Activated naive CD8-positive, alpha-beta T cell (primary cell): Measurements from ENCODE around the gene ZNF358.

ENCODE experiments used
- H3K27ac Mint-ChIP-seq: one replicate; pipeline ENCODE4 v1.8.0; 2021; ENCODE audit warnings: mixed read lengths
- H3K27me3 Mint-ChIP-seq: one replicate; pipeline ENCODE4 v1.8.0; 2021; ENCODE audit warnings: mixed read lengths
- H3K36me3 Mint-ChIP-seq: one replicate; pipeline ENCODE4 v1.8.0; 2021; ENCODE audit warnings: mixed read lengths
- H3K4me1 Mint-ChIP-seq: one replicate; pipeline ENCODE4 v1.8.0; 2021; ENCODE audit warnings: low read depth, mixed read lengths
- H3K4me3 Mint-ChIP-seq: one replicate; pipeline ENCODE4 v1.8.0; 2021; ENCODE audit warnings: mild to moderate bottlenecking, mixed read lengths
- H3K9me3 Mint-ChIP-seq: one replicate; pipeline ENCODE4 v1.8.0; 2021; ENCODE audit warnings: low read depth, mixed read lengths

Gene ZNF358

DNA sequence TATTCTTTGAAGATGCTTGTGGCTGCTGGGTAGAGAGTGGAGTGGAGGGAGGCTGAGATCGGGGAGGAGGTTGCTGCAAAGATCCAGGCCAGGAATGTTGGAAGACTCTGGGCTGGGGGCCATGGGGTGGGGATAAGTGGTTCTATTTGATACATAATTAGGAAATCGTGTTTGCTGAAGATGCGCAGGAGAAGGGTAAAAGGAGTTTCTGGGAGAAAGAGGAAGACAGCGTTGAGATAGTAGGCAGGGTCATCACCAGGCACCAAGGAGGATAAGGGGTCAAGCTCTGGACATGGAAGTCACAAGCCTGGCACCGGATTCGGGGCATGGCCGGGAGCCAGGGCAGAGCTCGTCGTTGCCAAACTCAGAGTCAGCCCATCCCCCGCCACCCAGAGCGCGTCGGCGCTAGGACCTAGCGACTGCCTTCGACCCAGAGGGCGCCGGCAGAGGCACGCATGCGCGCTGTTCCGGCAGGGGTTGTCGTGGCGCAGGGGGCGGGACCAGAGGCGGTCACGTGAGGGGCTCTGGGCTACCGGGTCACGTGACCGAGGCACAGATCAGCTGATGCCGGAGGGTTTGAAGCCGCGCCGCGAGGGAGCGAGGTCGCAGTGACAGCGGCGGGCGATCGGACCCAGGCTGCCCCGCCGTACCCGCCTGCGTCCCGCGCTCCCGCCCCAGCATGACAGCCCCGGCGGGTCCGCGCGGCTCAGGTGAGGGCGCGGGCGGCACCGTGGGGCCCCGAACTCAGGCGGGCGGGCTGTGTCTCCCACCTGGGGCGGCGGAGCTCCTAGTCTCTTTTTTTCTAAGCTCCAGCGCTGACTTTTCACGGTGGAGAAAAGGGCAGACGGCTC lies 6.4 kb downstream of the ZNF358 start, which contains the start of gene MCOLN1:
MCOLN1 (plus strand) TSS at position 553 of the 851 bp plus-strand sequence; CDS start at position 680, 127 bp downstream.
- H3K9me3 Mint-ChIP-seq: no peaks in the 10 kb centered on the region
- no peaks in the 10 kb centered on the region for H3K36me3 Mint-ChIP-seq
- H3K4me3 Mint-ChIP-seq: peak within 1 kb of the TSS; percentile 78
- H3K27ac Mint-ChIP-seq: peak within 1 kb of the TSS; percentile 28
- peaks cover 14% of the 10 kb centered on the region for H3K4me1 Mint-ChIP-seq
- H3K27me3 Mint-ChIP-seq: no peaks in the 10 kb centered on the region

DNA sequence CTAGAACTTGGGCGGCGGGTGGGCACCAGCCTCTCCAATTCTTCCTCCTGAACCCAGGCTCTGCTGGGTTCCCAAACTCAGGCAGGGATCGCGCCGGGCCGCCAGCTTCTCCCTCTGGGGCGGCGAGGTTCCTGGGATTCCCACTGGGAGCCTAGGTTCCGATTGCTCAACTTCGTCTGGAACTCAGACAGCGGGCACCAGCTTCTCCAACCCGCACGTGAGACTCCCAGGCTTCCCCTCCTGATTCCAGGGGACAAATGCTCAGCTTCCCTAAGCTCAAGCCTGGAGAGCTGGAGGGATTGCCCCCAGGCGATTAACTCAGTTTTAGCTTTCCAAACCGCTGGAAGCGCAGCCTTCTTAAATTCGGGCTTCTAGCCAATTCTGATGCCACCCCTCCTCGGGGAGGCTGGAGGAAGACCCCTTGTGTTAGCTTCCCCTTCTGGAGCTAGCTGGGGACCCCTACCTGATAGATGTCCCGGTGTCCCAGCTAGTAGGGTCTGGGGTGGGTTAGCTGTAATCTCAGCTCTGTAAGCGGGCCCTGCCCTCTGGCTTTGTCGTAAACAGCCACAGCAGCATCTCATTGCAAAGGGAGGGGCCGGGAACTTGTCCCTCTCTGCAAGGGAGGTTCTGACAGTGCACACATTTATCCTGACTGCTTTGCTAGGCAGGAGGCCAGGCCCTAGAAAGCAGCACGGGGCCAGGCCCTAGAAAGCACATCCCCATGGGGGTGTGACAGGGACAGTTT lies 7.2 kb downstream of the ZNF358 start:
- H3K27ac Mint-ChIP-seq: no peak overlapping the region
- H3K9me3 Mint-ChIP-seq: no peaks in the 10 kb centered on the region
- no peaks in the 10 kb centered on the region for H3K36me3 Mint-ChIP-seq
- peak overlapping the region; percentile 70 for H3K4me3 Mint-ChIP-seq
- no peaks in the 10 kb centered on the region for H3K27me3 Mint-ChIP-seq
- H3K4me1 Mint-ChIP-seq: peaks cover 12% of the 10 kb centered on the region

DNA sequence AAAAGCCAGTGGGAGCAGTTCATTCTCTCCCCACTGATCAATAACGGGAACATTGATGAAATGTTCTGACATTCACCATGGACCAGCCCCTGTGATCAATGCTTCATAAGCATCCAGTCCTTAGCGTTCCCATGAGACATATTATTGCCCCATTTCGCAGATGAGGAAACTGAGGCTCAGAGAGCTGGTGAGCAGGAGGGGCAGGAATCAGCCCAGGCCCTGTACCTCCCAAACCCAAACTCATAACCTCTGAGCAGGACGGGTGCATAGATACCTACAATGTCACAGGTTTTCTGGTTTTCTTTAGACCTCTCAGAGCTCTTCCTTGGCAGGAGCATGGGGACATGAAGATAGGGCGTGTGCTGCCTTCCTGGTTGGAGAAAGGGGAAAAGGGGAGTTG lies 8.6 kb downstream of the ZNF358 start:
- Mint-ChIP-seq H3K27me3 (no peaks in the 10 kb centered on the region), H3K27ac (no peak overlapping the region), H3K4me1 (peaks cover 10% of the 10 kb centered on the region), H3K36me3 (no peaks in the 10 kb centered on the region), H3K4me3 (no peak overlapping the region), H3K9me3 (no peaks in the 10 kb centered on the region)

DNA sequence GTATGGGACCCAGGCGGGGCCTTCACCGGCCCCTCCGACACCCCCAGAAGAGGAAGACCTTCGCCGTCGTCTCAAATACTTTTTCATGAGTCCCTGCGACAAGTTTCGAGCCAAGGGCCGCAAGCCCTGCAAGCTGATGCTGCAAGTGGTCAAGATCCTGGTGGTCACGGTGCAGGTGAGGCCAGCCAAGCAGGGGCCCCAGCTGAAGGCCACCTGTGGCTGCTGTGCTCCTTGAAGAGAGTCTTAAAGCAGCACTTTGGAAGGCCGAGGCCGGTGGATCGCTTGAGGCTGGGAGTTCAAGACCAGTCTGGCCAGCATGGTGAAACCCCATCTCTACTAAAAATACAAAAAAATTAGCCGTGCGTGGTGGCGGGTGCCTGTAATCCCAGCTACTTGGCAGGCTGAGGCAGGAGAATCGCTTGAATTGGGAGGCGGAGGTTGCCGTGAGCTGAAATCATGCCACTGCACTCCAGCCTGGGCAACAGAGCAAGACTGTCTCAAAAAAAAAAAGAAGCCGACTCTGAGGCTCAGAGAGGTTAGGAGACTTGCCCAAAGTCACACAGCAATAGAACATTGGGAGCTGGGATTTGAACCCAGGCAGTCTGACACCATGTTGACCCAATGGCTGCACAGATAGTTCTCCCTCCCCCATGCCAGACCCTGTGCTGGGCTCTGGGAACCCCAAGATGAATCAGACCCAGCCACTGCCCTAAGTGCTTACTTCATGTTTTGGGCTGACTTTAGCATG lies 9.3 kb downstream of the ZNF358 start:
- H3K4me1 Mint-ChIP-seq: peaks cover 10% of the 10 kb centered on the region

DNA sequence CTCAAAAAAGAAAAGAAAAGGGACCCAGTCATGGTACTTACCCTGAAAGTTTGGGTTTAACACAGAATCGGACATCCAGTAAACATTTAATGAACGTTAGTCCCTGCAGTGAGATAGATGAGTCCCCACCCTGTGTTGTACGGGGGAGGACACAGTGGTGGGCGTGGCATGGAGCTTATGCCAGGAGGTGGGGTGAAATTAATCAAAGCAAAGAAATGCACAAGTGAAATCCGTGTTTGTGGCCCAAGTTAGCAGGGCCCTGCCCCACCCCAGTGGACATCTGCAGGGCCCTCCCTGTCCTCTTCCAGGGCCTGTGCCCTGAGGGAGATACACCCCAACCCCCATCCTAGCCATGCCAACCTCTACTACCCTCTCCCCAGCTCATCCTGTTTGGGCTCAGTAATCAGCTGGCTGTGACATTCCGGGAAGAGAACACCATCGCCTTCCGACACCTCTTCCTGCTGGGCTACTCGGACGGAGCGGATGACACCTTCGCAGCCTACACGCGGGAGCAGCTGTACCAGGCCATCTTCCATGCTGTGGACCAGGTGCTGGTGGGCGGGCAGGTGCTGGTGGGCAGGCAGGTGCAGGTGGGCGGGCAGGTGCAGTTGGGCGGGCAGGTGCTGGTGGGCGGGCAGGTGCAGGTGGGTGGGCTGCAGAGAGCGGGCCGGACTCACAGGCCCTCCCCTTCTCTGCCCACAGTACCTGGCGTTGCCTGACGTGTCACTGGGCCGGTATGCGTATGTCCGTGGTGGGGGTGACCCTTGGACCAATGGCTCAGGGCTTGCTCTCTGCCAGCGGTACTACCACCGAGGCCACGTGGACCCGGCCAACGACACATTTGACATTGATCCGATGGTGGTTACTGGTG lies 10.4 kb downstream of the ZNF358 start:
- no peak overlapping the region for H3K27ac Mint-ChIP-seq
- no peaks in the 10 kb centered on the region for H3K9me3 Mint-ChIP-seq
- H3K36me3 Mint-ChIP-seq: peaks cover 2% of the 10 kb centered on the region
- no peak overlapping the region for H3K4me3 Mint-ChIP-seq
- peaks cover 10% of the 10 kb centered on the region for H3K4me1 Mint-ChIP-seq
- no peaks in the 10 kb centered on the region for H3K27me3 Mint-ChIP-seq

More for the DNA sequence above, 9.3 kb downstream of the ZNF358 start:
- Mint-ChIP-seq H3K36me3 (no peaks in the 10 kb centered on the region), H3K4me3 (no peak overlapping the region), H3K27ac (no peak overlapping the region), H3K9me3 (no peaks in the 10 kb centered on the region), H3K27me3 (no peaks in the 10 kb centered on the region)

DNA sequence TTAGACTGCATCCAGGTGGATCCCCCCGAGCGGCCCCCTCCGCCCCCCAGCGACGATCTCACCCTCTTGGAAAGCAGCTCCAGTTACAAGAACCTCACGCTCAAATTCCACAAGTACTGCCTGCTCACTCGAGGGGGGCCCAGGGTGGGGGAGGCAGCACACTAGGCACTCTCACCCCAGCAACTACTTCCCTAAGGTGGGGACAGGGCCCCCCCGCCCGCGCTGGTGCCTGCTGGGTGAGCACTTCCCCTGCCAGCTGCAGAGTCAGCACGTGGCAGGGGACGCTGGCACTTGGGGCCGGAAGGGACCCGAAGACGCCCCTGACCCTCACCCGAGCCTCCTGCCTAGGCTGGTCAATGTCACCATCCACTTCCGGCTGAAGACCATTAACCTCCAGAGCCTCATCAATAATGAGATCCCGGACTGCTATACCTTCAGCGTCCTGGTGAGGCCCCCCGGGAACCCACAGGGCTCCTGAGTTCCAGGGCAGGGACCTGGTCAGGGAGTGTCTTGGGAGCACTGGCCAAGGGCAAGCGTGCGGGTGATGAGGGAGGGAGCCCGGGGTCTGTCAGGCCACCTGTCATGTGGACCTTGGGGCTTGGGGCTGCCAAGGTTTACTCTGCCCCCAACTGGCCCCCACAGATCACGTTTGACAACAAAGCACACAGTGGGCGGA lies 11.8 kb downstream of the ZNF358 start:
- Mint-ChIP-seq H3K36me3 (peaks cover 2% of the 10 kb centered on the region), H3K27me3 (no peaks in the 10 kb centered on the region), H3K9me3 (no peaks in the 10 kb centered on the region), H3K4me1 (peaks cover 6% of the 10 kb centered on the region), H3K27ac (no peak overlapping the region), H3K4me3 (no peak overlapping the region)

DNA sequence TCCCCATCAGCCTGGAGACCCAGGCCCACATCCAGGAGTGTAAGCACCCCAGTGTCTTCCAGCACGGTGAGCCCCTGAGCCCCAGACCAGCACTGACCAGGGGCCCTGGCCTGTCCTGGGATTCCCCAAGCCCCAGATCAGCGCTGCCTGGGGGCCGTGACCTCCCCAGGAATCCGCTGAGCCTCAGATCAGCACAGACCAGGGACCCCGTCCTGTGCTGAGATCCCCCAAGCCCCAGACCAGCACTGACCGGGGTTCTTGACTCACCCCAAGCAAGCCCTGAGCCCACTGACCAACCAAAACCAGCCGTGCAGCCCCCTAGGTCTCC lies 12.3 kb downstream of the ZNF358 start:
- Mint-ChIP-seq H3K27me3 (no peaks in the 10 kb centered on the region), H3K27ac (no peak overlapping the region), H3K4me3 (no peak overlapping the region), H3K36me3 (peaks cover 2% of the 10 kb centered on the region), H3K4me1 (peaks cover 6% of the 10 kb centered on the region), H3K9me3 (no peaks in the 10 kb centered on the region)

DNA sequence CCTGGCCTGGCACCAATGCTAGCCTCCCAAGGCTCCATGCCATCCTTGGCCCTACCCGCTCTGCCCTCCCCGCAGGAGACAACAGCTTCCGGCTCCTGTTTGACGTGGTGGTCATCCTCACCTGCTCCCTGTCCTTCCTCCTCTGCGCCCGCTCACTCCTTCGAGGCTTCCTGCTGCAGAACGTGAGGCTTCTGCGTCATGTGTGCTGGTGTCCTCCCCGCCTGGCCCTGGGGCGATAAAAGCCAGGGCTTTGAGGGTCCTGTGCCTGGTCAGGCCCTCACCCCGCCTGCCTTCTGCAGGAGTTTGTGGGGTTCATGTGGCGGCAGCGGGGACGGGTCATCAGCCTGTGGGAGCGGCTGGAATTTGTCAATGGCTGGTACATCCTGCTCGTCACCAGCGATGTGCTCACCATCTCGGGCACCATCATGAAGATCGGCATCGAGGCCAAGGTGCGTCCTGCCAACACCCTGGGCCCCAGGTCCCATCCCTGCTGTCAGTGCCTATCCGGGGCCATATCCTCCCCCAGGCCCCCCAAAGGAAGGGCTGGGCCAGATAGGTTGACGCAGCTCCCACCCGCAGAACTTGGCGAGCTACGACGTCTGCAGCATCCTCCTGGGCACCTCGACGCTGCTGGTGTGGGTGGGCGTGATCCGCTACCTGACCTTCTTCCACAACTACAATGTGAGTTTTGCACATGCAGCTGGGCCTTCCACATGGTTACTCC lies 12.8 kb downstream of the ZNF358 start:
- Mint-ChIP-seq H3K4me1 (peaks cover 1% of the 10 kb centered on the region), H3K27me3 (no peaks in the 10 kb centered on the region), H3K36me3 (peaks cover 2% of the 10 kb centered on the region), H3K4me3 (no peak overlapping the region), H3K27ac (no peak overlapping the region), H3K9me3 (no peaks in the 10 kb centered on the region)

DNA sequence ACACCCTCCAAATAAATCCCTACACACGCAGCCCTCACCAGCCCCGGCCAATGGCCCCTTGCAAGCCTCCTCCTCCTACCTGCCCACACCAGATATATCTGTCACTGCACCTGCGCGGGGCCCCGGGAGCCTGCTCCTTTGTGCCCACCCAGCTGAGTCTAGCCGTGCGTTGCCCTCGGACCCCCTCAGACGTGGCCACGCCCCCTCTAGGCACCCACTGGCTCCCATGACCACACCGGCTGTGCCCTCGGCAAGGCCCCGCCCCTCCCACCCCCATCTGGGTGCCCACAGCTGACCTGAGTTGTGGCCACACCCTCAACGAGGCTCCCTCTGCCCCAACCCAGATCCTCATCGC lies 13.3 kb downstream of the ZNF358 start:
- H3K36me3 Mint-ChIP-seq: peaks cover 2% of the 10 kb centered on the region

DNA sequence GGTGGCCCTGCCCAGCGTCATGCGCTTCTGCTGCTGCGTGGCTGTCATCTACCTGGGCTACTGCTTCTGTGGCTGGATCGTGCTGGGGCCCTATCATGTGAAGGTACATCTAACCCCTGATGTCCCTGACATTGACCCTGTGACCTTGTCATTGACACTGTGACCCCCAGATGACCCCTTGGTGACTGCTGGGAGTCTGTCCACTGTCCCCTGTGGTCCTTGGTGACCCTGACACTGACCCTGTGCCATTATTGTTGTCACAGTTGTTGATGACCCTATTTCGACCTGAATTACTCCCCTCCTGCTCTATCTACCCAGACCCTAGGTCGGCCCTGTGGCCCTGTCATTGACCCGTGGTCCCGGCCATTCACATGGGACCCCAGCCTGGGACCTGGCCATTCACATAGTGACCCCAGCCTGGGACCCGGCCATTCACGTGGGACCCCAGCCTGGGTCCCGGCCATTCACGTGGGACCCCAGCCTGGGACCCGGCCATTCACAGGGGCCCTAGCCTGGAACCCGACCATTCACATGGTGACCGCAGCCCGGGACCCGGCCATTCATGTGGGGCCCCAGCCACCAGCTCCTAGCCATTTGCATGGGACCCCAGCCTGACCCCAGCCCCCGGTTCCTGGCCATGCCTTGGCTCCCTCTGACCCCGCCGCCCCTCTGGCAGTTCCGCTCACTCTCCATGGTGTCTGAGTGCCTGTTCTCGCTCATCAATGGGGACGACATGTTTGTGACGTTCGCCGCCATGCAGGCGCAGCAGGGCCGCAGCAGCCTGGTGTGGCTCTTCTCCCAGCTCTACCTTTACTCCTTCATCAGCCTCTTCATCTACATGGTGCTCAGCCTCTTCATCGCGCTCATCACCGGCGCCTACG lies 13.9 kb downstream of the ZNF358 start:
- no peak overlapping the region for H3K27ac Mint-ChIP-seq
- H3K4me3 Mint-ChIP-seq: no peak overlapping the region
- no peaks in the 10 kb centered on the region for H3K9me3 Mint-ChIP-seq
- peaks cover 2% of the 10 kb centered on the region for H3K36me3 Mint-ChIP-seq
- H3K27me3 Mint-ChIP-seq: no peaks in the 10 kb centered on the region
- peaks cover 1% of the 10 kb centered on the region for H3K4me1 Mint-ChIP-seq

More for the DNA sequence above, 13.3 kb downstream of the ZNF358 start:
- Mint-ChIP-seq H3K27ac (no peak overlapping the region), H3K4me1 (peaks cover 1% of the 10 kb centered on the region), H3K27me3 (no peaks in the 10 kb centered on the region), H3K9me3 (no peaks in the 10 kb centered on the region), H3K4me3 (no peak overlapping the region)

DNA sequence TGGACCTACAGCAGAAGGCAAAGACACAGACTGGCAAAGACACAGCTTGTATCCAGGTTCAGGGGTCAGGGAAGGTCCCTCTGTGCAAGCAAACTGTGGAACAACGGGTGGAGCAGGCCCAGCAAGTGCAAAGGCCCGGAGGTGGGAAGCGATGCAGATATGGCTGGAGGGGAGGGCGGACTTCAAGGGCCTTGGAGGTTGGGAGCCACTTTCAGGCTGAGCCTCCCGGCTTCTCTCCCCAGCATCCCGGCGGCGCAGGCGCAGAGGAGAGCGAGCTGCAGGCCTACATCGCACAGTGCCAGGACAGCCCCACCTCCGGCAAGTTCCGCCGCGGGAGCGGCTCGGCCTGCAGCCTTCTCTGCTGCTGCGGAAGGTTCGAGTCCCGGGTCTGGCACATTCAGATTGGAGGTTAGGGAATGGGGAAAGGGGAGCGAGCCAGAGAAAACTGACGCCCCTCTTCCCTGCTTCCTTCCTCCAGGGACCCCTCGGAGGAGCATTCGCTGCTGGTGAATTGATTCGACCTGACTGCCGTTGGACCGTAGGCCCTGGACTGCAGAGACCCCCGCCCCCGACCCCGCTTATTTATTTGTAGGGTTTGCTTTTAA lies 17.5 kb downstream of the ZNF358 start:
- H3K4me1 Mint-ChIP-seq: peaks cover 11% of the 10 kb centered on the region
- no peaks in the 10 kb centered on the region for H3K27me3 Mint-ChIP-seq
- peak overlapping the region; percentile 50 for H3K27ac Mint-ChIP-seq
- H3K4me3 Mint-ChIP-seq: peak overlapping the region; percentile 94
- peaks cover 4% of the 10 kb centered on the region for H3K36me3 Mint-ChIP-seq
- no peaks in the 10 kb centered on the region for H3K9me3 Mint-ChIP-seq

DNA sequence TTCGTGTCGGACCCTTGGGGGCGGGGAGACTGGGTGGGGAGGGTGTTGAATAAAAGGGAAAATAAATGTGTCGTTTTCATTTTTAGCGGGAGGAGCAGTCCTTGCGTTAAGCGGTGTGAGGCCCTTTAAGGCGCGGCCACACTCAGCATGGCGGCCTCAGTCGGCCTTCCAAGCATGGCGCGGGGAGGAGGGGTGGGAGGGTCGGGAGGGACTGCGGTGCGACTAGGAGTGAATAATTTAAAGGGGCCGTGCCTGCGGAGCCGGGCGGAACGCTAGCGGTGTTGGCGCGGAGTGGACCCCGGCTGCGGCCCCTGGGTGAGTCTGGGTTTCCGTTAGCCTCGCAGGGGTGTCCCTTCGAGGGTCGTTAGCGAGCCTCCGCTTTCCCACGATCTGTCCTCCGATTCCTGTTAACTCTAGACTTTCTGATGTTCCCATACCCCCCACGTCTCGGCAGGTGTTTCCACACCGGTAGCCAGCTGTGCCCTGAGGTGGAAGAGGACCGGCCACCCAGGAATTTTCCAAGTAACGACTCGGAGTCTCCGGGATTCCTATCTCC lies 18.1 kb downstream of the ZNF358 start:
- Mint-ChIP-seq H3K27me3 (no peaks in the 10 kb centered on the region), H3K27ac (peak overlapping the region; percentile 85), H3K4me1 (peaks cover 11% of the 10 kb centered on the region), H3K9me3 (no peaks in the 10 kb centered on the region), H3K36me3 (peaks cover 4% of the 10 kb centered on the region), H3K4me3 (peak overlapping the region; percentile 94)
